ENCODE results near the gene IL17RC. TPM values are rescaled to one million over a fixed set of nuclear protein-coding genes. Genes with fewer than 3 reads are reported as not detected.

The IL17RC gene
- total RNA-seq, 2 experiments from 2014 or later, result 0.22 TPM; not detected in 1

DNA sequence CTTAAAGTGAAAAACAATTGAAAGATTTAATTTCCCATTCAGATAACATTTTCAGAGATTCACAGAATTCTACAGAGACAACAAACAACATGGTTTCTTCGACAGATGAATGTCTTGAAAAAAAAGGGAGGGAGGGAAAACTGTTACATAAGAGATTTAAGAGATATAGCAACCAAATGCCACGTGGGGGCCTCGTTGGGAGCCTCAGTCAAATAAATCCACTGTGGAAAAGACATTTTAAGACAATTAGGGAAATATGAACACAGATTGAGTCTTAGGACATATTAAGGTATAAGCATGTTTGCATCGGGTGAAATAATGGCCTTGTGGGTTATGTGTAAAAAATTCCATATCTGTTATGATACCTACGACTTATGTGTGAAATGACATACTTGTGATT, 40.3 kb downstream of the IL17RC start:
- ATAC-seq (ENCODE audit: low read depth), result no peak
- POLR2A ChIA-PET, result no interaction called here
- no peaks in the 10 kb centered on the region for H3K36me3 Mint-ChIP-seq
- H3K4me3 Mint-ChIP-seq, result no peak overlapping the region
- H3K9me3 Mint-ChIP-seq, result no peaks in the 10 kb centered on the region
- no peak overlapping the region for H3K27ac Mint-ChIP-seq
- peaks cover 7% of the 10 kb centered on the region for H3K4me1 Mint-ChIP-seq
- no peak for DNase-seq
- H3K27me3 Mint-ChIP-seq, result no peaks in the 10 kb centered on the region

- Mint-ChIP-seq H3K4me3 (no peak overlapping the region), H3K9me3 (no peaks in the 10 kb centered on the region), H3K27me3 (no peaks in the 10 kb centered on the region), H3K27ac (no peak overlapping the region), H3K4me1 (no peaks in the 10 kb centered on the region), H3K36me3 (peaks cover 24% of the 10 kb centered on the region)
- DNase-seq, result no peak
- POLR2A ChIA-PET, result no interaction called here
- no peak for ATAC-seq (ENCODE audit: low read depth)
Measured at GRCh38 chr3:9965200-9965875, 48.4 kb downstream of the IL17RC start.

DNA sequence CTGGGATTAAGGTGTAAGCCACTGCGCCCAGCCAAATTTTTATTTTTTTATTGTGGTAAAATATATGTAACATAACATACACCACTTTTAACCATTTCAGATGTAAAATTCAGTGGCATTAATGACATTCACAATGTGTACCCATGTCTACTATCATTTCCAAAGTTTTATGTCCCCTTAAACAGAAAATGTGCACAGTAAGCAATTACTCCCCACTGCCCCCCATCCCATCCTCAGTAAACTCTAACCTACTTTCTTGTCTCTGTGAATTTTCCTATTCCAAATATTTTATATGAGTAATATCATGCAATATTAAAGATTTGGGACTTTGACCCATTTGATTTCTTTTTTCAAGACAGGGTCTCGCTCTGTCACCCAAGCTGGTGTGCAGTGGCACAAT, 49.9 kb downstream of the IL17RC start:
- Mint-ChIP-seq H3K4me3 (no peak overlapping the region), H3K27me3 (no peaks in the 10 kb centered on the region), H3K27ac (no peak overlapping the region)

DNA sequence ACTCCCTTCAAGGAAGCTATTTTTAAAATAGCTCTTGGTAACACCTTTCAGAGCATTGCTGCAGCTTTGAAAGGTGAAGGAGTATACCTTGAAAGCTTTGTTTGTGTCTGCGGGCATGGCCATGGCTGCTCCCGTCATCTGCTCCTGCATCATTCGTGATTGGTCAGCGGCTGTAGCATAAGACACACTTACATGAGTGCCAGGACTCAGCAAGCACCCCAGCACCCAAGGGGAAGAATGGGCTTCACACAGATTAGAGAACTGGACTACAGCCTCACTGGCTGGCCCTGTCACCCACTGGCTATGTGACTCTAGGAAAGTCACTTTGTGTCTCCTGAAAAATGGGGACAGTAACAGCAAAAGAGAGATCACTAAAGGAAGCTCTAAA, 52.7 kb downstream of the IL17RC start:
- Mint-ChIP-seq H3K4me1 (no peaks in the 10 kb centered on the region), H3K9me3 (no peaks in the 10 kb centered on the region), H3K27me3 (no peaks in the 10 kb centered on the region), H3K36me3 (peaks cover 33% of the 10 kb centered on the region), H3K4me3 (no peak overlapping the region), H3K27ac (no peak overlapping the region)
- ATAC-seq (ENCODE audit: low read depth) (no peak), DNase-seq (no peak)
- POLR2A ChIA-PET, result no interaction called here

More for the DNA sequence above, 49.9 kb downstream of the IL17RC start:
- H3K36me3 Mint-ChIP-seq, result peaks cover 32% of the 10 kb centered on the region
- H3K9me3 Mint-ChIP-seq, result no peaks in the 10 kb centered on the region
- DNase-seq (no peak), ATAC-seq (ENCODE audit: low read depth) (no peak)
- POLR2A ChIA-PET, result no interaction called here
- no peaks in the 10 kb centered on the region for H3K4me1 Mint-ChIP-seq

DNA sequence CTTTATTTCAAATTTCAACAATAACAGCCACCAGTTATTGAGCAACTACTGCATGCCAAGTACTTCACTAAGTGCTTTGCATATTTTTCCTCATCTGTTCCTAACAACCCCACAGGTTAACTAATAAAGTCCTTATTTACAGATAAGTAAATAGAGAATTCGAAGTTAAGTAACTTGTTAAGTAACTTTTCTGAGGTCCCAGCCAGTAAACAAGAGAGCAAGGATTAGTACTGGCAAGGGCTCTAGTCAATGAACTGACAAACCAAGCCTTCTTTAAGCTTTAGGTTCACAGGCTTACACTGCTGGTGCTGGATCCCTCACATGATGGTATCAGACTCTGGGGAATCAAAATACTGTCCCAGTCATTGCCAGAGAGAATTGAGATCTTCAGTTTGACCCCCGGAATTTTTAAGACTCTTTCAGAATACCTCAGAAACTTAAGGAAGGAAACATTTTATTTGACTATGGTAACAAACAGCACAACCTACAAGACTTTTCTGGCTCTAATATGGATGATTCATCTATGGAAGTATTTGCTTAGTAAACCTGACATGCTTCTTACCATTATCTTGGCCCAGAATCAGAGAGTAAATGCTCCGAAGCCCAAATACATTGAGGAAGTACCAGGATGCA, 53.2 kb downstream of the IL17RC start:
- POLR2A ChIA-PET, result no interaction called here

GRCh38 chr3:9976721-9977709, 60.1 kb downstream of the IL17RC start:
- H3K27ac Mint-ChIP-seq, result no peak overlapping the region
- POLR2A ChIA-PET, result interaction anchor here (0.5 to 1.0 kb wide), 5 partner anchors 23 to 319 kb away, joined by 3 to 9 read pairs (median 3); partner anchors contain the start of gene CRELD1
- ATAC-seq (ENCODE audit: low read depth) (no peak), DNase-seq (no peak)
- H3K36me3 Mint-ChIP-seq, result peaks cover 20% of the 10 kb centered on the region
- no peaks in the 10 kb centered on the region for H3K9me3 Mint-ChIP-seq
- H3K4me3 Mint-ChIP-seq, result no peak overlapping the region
- peaks cover 3% of the 10 kb centered on the region for H3K4me1 Mint-ChIP-seq
- H3K27me3 Mint-ChIP-seq, result no peaks in the 10 kb centered on the region

More for the DNA sequence above, 53.2 kb downstream of the IL17RC start:
- ATAC-seq (ENCODE audit: low read depth) (no peak), DNase-seq (no peak)
- H3K4me1 Mint-ChIP-seq, result no peaks in the 10 kb centered on the region
- H3K27me3 Mint-ChIP-seq, result no peaks in the 10 kb centered on the region
- H3K9me3 Mint-ChIP-seq, result no peaks in the 10 kb centered on the region
- no peak overlapping the region for H3K27ac Mint-ChIP-seq
- peaks cover 33% of the 10 kb centered on the region for H3K36me3 Mint-ChIP-seq
- H3K4me3 Mint-ChIP-seq, result no peak overlapping the region

DNA sequence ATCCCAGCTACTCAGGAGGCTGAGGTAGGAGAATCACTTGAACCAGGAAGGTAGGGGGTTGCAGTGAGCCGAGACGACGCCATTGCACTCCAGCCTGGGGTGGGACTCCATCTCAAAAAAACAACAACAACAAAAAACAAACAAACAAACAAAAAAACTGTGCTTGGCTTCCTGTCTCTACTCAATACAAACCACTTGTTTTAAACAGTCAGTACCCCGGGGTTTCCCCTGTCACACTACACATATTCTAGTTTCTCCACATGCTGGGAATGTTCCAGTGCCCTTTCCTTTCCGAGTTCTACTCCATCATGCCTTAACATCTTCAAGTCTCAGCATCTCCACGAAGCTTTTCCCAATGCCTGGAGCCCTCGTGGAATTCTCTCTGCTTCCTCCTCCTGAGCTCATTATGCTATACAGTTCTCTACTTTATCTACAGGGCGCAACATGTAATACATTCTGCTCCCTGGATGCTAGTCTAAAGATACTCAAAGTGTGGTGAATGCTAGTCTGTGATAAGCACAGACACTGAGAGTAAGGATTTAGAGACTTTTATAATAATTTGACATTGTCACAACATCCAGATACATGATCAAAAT, 61.9 kb downstream of the IL17RC start:
- Mint-ChIP-seq H3K36me3 (peaks cover 18% of the 10 kb centered on the region), H3K27me3 (no peaks in the 10 kb centered on the region), H3K4me1 (peaks cover 8% of the 10 kb centered on the region), H3K27ac (no peak overlapping the region), H3K4me3 (no peak overlapping the region), H3K9me3 (no peaks in the 10 kb centered on the region)
- DNase-seq (no peak), ATAC-seq (ENCODE audit: low read depth) (no peak)
- POLR2A ChIA-PET, result no interaction called here

- POLR2A ChIA-PET, result no interaction called here
- peaks cover 8% of the 10 kb centered on the region for H3K4me1 Mint-ChIP-seq
- ATAC-seq (ENCODE audit: low read depth), result no peak
- peaks cover 14% of the 10 kb centered on the region for H3K36me3 Mint-ChIP-seq
- no peak for DNase-seq
- H3K4me3 Mint-ChIP-seq, result no peak overlapping the region
- no peak overlapping the region for H3K27ac Mint-ChIP-seq
- no peaks in the 10 kb centered on the region for H3K27me3 Mint-ChIP-seq
- H3K9me3 Mint-ChIP-seq, result no peaks in the 10 kb centered on the region
Measured at GRCh38 chr3:9980251-9980650, 63.4 kb downstream of the IL17RC start.

Other genes with a start within 250 kb of the IL17RC start
- gene CPNE9, start 213.3 kb upstream of the IL17RC start, total RNA-seq, result 1 to 10 TPM in 1 of 2 experiments, not detected in 1; 1.1 TPM
- 10 to 100 TPM; 57.3 to 58.8 TPM for gene BRPF1, start 185.4 kb upstream of the IL17RC start, total RNA-seq
- gene OGG1, start 167.1 kb upstream of the IL17RC start, total RNA-seq, result 10 to 100 TPM; 41.3 to 46.1 TPM
- gene CAMK1, start 147.2 kb upstream of the IL17RC start, total RNA-seq, result 10 to 100 TPM; 25.2 to 26.9 TPM
- gene TADA3, start 124.6 kb upstream of the IL17RC start, total RNA-seq, result 10 to 100 TPM; 71.8 to 73.3 TPM
- 100 to 1,000 TPM; 225 to 227 TPM for gene ARPC4, start 124.0 kb upstream of the IL17RC start, total RNA-seq
- 10 to 100 TPM; 84.0 to 85.7 TPM for gene TTLL3, start 106.8 kb upstream of the IL17RC start, total RNA-seq
- 10 to 100 TPM; 46.3 to 50.8 TPM for gene RPUSD3, start 73.1 kb upstream of the IL17RC start, total RNA-seq
- not detected for gene CIDEC, start 36.8 kb upstream of the IL17RC start, total RNA-seq
- 10 to 100 TPM; 31.5 to 34.2 TPM for gene JAGN1, start 26.5 kb upstream of the IL17RC start, total RNA-seq
- gene IL17RE, start 14.2 kb upstream of the IL17RC start, total RNA-seq, result 1 to 10 TPM in 1 of 2 experiments, under 1 TPM in 1; 0.94 to 1.1 TPM
- 10 to 100 TPM; 26.2 to 29.3 TPM for gene CRELD1, start 16.7 kb downstream of the IL17RC start, total RNA-seq
- gene PRRT3, start 35.3 kb downstream of the IL17RC start, total RNA-seq, result 1 to 10 TPM; 5.3 to 5.9 TPM
- gene EMC3, start 69.7 kb downstream of the IL17RC start, total RNA-seq, result 10 to 100 TPM; 42.0 to 49.8 TPM
- 10 to 100 TPM; 57.9 to 78.8 TPM for gene FANCD2, start 109.3 kb downstream of the IL17RC start, total RNA-seq
- gene FANCD2OS, start 191.2 kb downstream of the IL17RC start, total RNA-seq, result not detected
- 100 to 1,000 TPM; 105 to 108 TPM for gene BRK1, start 198.6 kb downstream of the IL17RC start, total RNA-seq
- 10 to 100 TPM; 66.5 to 68.1 TPM for gene VHL, start 224.7 kb downstream of the IL17RC start, total RNA-seq
- gene IRAK2, start 247.8 kb downstream of the IL17RC start, total RNA-seq, result 1 to 10 TPM; 3.5 to 3.7 TPM